Trophoblast cell (in vitro differentiated cells and primary cell): ENCODE data around the gene MAP7. TPM values are rescaled to one million over a fixed set of nuclear protein-coding genes. Genes with fewer than 3 reads are reported as not detected.
A peak's percentile ranks its signal among the peaks of the same experiment; 100 is the strongest.

Experiments used
- DNase-seq, 2 donors: peaks; one replicate each; pipeline ENCODE4 v3.0.0-alpha.2; 2016
- H2AFZ ChIP-seq: 2 replicates; pipeline ENCODE4 v1.6.1; 2013; ENCODE audit warnings: low read length, moderate library complexity, mild to moderate bottlenecking; ENCODE audit not compliant: insufficient read depth, poor library complexity
- H2AK5ac ChIP-seq: 2 replicates; pipeline ENCODE4 v1.6.1; 2013; ENCODE audit warnings: mild to moderate bottlenecking, low read length
- H2BK120ac ChIP-seq: 2 replicates; pipeline ENCODE4 v1.6.1; 2013; ENCODE audit warnings: low read length, mild to moderate bottlenecking, moderate library complexity; ENCODE audit not compliant: insufficient read depth, poor library complexity
- H2BK12ac ChIP-seq: 2 replicates; pipeline ENCODE4 v1.6.1; 2013; ENCODE audit warnings: mild to moderate bottlenecking, low read length, moderate library complexity
- H2BK5ac ChIP-seq: 2 replicates; pipeline ENCODE4 v1.6.1; 2013; ENCODE audit warnings: low read length, low read depth, moderate library complexity, mild to moderate bottlenecking; ENCODE audit not compliant: poor library complexity
- H3K14ac ChIP-seq: 2 replicates; pipeline ENCODE4 v1.6.1; 2013; ENCODE audit warnings: mild to moderate bottlenecking, low read length
- H3K18ac ChIP-seq: 2 replicates; pipeline ENCODE4 v1.6.1; 2013; ENCODE audit warnings: mild to moderate bottlenecking, low read length
- H3K23ac ChIP-seq: 2 replicates; pipeline ENCODE4 v1.6.1; 2013; ENCODE audit warnings: low read length
- H3K27ac ChIP-seq: 2 replicates; pipeline ENCODE4 v1.5.1; 2013; ENCODE audit warnings: low read depth, mild to moderate bottlenecking, inconsistent platforms, low read length, moderate library complexity
- H3K27me3 ChIP-seq: 2 replicates; pipeline ENCODE4 v1.6.1; 2013; ENCODE audit warnings: inconsistent platforms, mild to moderate bottlenecking, low read length, moderate library complexity; ENCODE audit not compliant: insufficient read depth
- H3K36me3 ChIP-seq, 2 experiments: 1 replicate in 1 of 2; 2 replicates in 1 of 2; pipeline ENCODE4 v1.6.1; 2013; ENCODE audit warnings: low read length in 2 of 2, mild to moderate bottlenecking in 2 of 2, moderate library complexity in 1 of 2; ENCODE audit not compliant: insufficient read depth in 2 of 2, control insufficient read depth in 1 of 2
- H3K4ac ChIP-seq: 2 replicates; pipeline ENCODE4 v1.6.1; 2013; ENCODE audit warnings: low read depth, mild to moderate bottlenecking, low read length, moderate library complexity
- H3K4me1 ChIP-seq, 2 experiments: 1 replicate in 1 of 2; 2 replicates in 1 of 2; pipeline ENCODE4 v1.6.1; 2013; ENCODE audit warnings: low read length in 2 of 2, mild to moderate bottlenecking in 2 of 2, moderate library complexity in 1 of 2; ENCODE audit not compliant: insufficient read depth in 2 of 2, control insufficient read depth in 1 of 2
- H3K4me2 ChIP-seq: 2 replicates; pipeline ENCODE4 v1.6.1; 2013; ENCODE audit warnings: inconsistent platforms, mild to moderate bottlenecking, low read length, moderate library complexity
- H3K4me3 ChIP-seq: 2 replicates; pipeline ENCODE4 v1.5.1; 2013; ENCODE audit warnings: mild to moderate bottlenecking, low read depth, low read length, inconsistent platforms
- H3K79me1 ChIP-seq: one replicate; pipeline ENCODE4 v1.6.1; 2013; ENCODE audit warnings: low read length
- H3K79me2 ChIP-seq: 2 replicates; pipeline ENCODE4 v1.6.1; 2013; ENCODE audit warnings: low read length, mild to moderate bottlenecking; ENCODE audit not compliant: control insufficient read depth, insufficient read depth, poor library complexity
- H3K9ac ChIP-seq: 2 replicates; pipeline ENCODE4 v1.6.1; 2013; ENCODE audit warnings: mild to moderate bottlenecking, low read length
- H3K9me3 ChIP-seq: 2 replicates; pipeline ENCODE4 v1.6.1; 2013; ENCODE audit warnings: low read depth, mild to moderate bottlenecking, control low read depth, inconsistent platforms, low read length; ENCODE audit not compliant: insufficient read depth
- H4K12ac ChIP-seq: 2 replicates; pipeline ENCODE4 v1.6.1; 2013; ENCODE audit warnings: low read depth, mild to moderate bottlenecking, low read length, moderate library complexity
- H4K8ac ChIP-seq: 2 replicates; pipeline ENCODE4 v1.6.1; 2013; ENCODE audit warnings: low read depth, mild to moderate bottlenecking, low read length, moderate library complexity
- H4K91ac ChIP-seq: one replicate; pipeline ENCODE4 v1.6.1; 2013; ENCODE audit warnings: low read depth, mild to moderate bottlenecking, low read length, moderate library complexity
- WGBS: extraction: QIAGEN DNeasy Blood & Tissue Kit; methylation state at CpG from one replicate; pipeline ENCODE4 v1.1.7; 2013; ENCODE audit warnings: missing lambda C conversion rate; ENCODE audit not compliant: insufficient read length, insufficient coverage; ENCODE audit errors: extremely low coverage; 5-methylcytosine and 5-hydroxymethylcytosine counted together
- polyA plus RNA-seq: library from polyadenylated mRNA; stranded (reverse); fragments of 200-250 nt; gene quantifications from 2 replicates; pipeline ENCODE4 v1.2.3, GENCODE V29; 2013

The MAP7 gene
- polyA plus RNA-seq, result 58.6 and 61.6 TPM in 2 replicates

- peak within 1 kb of the TSS; percentile 97 for H3K4ac ChIP-seq
- H2AFZ ChIP-seq, result peak within 1 kb of the TSS; percentile 93
- peak within 1 kb of the TSS; percentile 78 for H3K18ac ChIP-seq
- no peaks in the 10 kb centered on the region for H3K36me3 ChIP-seq
- peaks cover 9% of the 10 kb centered on the region for H3K79me2 ChIP-seq
- H2BK12ac ChIP-seq, result no peak within 1 kb of the TSS
- H4K8ac ChIP-seq, result peak within 1 kb of the TSS; percentile 83
- WGBS, result no CpG with 5 or more reads among the region's 79 CpGs
- H3K4me1 ChIP-seq, result peaks cover 2 to 3% of the 10 kb centered on the region in 2 experiments
- H2AK5ac ChIP-seq, result no peak within 1 kb of the TSS
- no peaks in the 10 kb centered on the region for H3K9me3 ChIP-seq
- peak within 1 kb of the TSS; percentile 50 for H3K27ac ChIP-seq
- peak within 1 kb of the TSS; percentile 95 for H3K4me2 ChIP-seq
- H2BK120ac ChIP-seq, result peak within 1 kb of the TSS; percentile 64
- H3K79me1 ChIP-seq, result peaks cover 8% of the 10 kb centered on the region
- H3K9ac ChIP-seq, result peak within 1 kb of the TSS; percentile 60
- DNase-seq, result peak; percentile 95 to 97
- H3K23ac ChIP-seq, result peak within 1 kb of the TSS; percentile 74
- H3K4me3 ChIP-seq, result peak within 1 kb of the TSS; percentile 87
- H4K91ac ChIP-seq, result peak within 1 kb of the TSS; percentile 67
- peak within 1 kb of the TSS; percentile 84 for H4K12ac ChIP-seq
- H2BK5ac ChIP-seq, result peak within 1 kb of the TSS; percentile 62
- H3K27me3 ChIP-seq, result no peaks in the 10 kb centered on the region
- H3K14ac ChIP-seq, result peak within 1 kb of the TSS; percentile 52
These were observed at the start of gene MAP7 for GRCh38 chr6:136550330-136551071. MAP7 (minus strand) TSS chr6:136550422; CDS start chr6:136550408, 14 bp downstream.

- H4K91ac ChIP-seq, result no peak overlapping the region
- H3K27ac ChIP-seq, result no peak overlapping the region
- no peaks in the 10 kb centered on the region for H3K4me1 ChIP-seq
- no CpG with 5 or more reads among the region's 10 CpGs for whole genome bisulfite sequencing
- no peaks in the 10 kb centered on the region for H3K27me3 ChIP-seq
- H2BK5ac ChIP-seq, result no peak overlapping the region
- H3K79me2 ChIP-seq, result no peaks in the 10 kb centered on the region
- H3K9me3 ChIP-seq, result no peaks in the 10 kb centered on the region
- H3K4me3 ChIP-seq, result no peak overlapping the region
- no peak overlapping the region for H4K12ac ChIP-seq
- no peak overlapping the region for H3K18ac ChIP-seq
- no peak overlapping the region for H2AK5ac ChIP-seq
- no peak overlapping the region for H3K23ac ChIP-seq
- no peaks in the 10 kb centered on the region for H3K79me1 ChIP-seq
- no peak overlapping the region for H3K4ac ChIP-seq
- no peak overlapping the region for H2BK12ac ChIP-seq
- no peak overlapping the region for H3K14ac ChIP-seq
- H4K8ac ChIP-seq, result no peak overlapping the region
- DNase-seq, result no peak
- no peak overlapping the region for H2AFZ ChIP-seq
- no peak overlapping the region for H2BK120ac ChIP-seq
- H3K9ac ChIP-seq, result no peak overlapping the region
- no peak overlapping the region for H3K4me2 ChIP-seq
- H3K36me3 ChIP-seq, result no peaks in the 10 kb centered on the region
These were observed 49.2 kb upstream of the MAP7 start for GRCh38 chr6:136599329-136600011.

- no peak overlapping the region for H3K18ac ChIP-seq
- H2BK12ac ChIP-seq, result no peak overlapping the region
- no peaks in the 10 kb centered on the region for H3K79me2 ChIP-seq
- no peaks in the 10 kb centered on the region for H3K79me1 ChIP-seq
- no peak overlapping the region for H2AK5ac ChIP-seq
- H3K9me3 ChIP-seq, result no peaks in the 10 kb centered on the region
- no peak overlapping the region for H2BK120ac ChIP-seq
- H3K23ac ChIP-seq, result no peak overlapping the region
- no peak overlapping the region for H2AFZ ChIP-seq
- no peak overlapping the region for H4K91ac ChIP-seq
- H4K12ac ChIP-seq, result no peak overlapping the region
- H3K4ac ChIP-seq, result no peak overlapping the region
- H3K36me3 ChIP-seq, result no peaks in the 10 kb centered on the region
- no peak overlapping the region for H3K4me2 ChIP-seq
- H2BK5ac ChIP-seq, result no peak overlapping the region
- no peak overlapping the region for H3K14ac ChIP-seq
- no peak overlapping the region for H3K4me3 ChIP-seq
- no peak overlapping the region for H3K9ac ChIP-seq
- no peak overlapping the region for H3K27ac ChIP-seq
- no peak overlapping the region for H4K8ac ChIP-seq
- no peaks in the 10 kb centered on the region for H3K27me3 ChIP-seq
- peaks cover 0 to 6% of the 10 kb centered on the region in 2 experiments for H3K4me1 ChIP-seq
- no CpG with 5 or more reads among the region's 3 CpGs for WGBS
- DNase-seq, result no peak
These were observed 47.8 kb upstream of the MAP7 start for GRCh38 chr6:136598048-136598447.

- no peak overlapping the region for H2AFZ ChIP-seq
- no peak overlapping the region for H3K4ac ChIP-seq
- H4K12ac ChIP-seq, result no peak overlapping the region
- H3K36me3 ChIP-seq, result no peaks in the 10 kb centered on the region
- H2AK5ac ChIP-seq, result no peak overlapping the region
- H3K79me2 ChIP-seq, result no peaks in the 10 kb centered on the region
- H3K4me1 ChIP-seq, result peaks cover 0 to 6% of the 10 kb centered on the region in 2 experiments
- no peak for DNase-seq
- H3K18ac ChIP-seq, result no peak overlapping the region
- no peak overlapping the region for H3K23ac ChIP-seq
- no peak overlapping the region for H4K91ac ChIP-seq
- WGBS, result no CpG with 5 or more reads among the region's 8 CpGs
- no peak overlapping the region for H2BK120ac ChIP-seq
- H3K79me1 ChIP-seq, result no peaks in the 10 kb centered on the region
- no peak overlapping the region for H4K8ac ChIP-seq
- H3K14ac ChIP-seq, result no peak overlapping the region
- no peak overlapping the region for H3K4me2 ChIP-seq
- H3K9ac ChIP-seq, result no peak overlapping the region
- no peak overlapping the region for H3K27ac ChIP-seq
- no peaks in the 10 kb centered on the region for H3K27me3 ChIP-seq
- H2BK12ac ChIP-seq, result no peak overlapping the region
- H3K9me3 ChIP-seq, result no peaks in the 10 kb centered on the region
- H2BK5ac ChIP-seq, result no peak overlapping the region
- no peak overlapping the region for H3K4me3 ChIP-seq
These were observed 44.4 kb upstream of the MAP7 start for GRCh38 chr6:136594671-136595070.
